IMR-90 (cell line): ENCODE data around the gene ARHGAP8.

Experiments
- CEBPB ChIP-seq: IDR thresholded peaks from 2 replicates; pipeline ENCODE4 v1.6.1; 2012; ENCODE audit warnings: low read depth, low read length, improper control_type of control experiment
- TF ChIP-seq, protein P1 (sequence below): conservative IDR thresholded peaks from 2 replicates; pipeline ENCODE4 v1.5.1; 2012; ENCODE audit warnings: mild to moderate bottlenecking, low read depth, low read length, improper control_type of control experiment

DNA sequence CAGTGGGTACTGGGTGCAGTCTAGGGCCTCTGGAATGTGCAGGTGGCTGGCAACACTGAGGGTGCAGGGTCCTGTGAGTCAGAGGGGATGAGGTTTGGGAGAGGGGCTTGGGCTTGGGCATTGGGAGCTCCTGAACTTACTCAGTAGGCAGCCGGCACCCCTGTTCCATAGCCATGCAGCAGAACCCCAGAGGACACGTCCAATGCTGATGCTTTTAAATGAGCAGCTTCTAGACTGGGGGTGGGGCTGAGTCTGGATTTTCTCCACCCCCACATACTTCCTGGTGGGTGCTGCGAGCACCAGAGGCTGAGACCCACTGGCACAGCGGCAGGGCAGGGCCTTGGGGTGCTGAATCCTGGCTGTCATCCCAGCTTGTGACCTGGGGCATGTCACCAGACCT, 71.4 kb downstream of the ARHGAP8 start:
- TF ChIP-seq, protein P1, sequence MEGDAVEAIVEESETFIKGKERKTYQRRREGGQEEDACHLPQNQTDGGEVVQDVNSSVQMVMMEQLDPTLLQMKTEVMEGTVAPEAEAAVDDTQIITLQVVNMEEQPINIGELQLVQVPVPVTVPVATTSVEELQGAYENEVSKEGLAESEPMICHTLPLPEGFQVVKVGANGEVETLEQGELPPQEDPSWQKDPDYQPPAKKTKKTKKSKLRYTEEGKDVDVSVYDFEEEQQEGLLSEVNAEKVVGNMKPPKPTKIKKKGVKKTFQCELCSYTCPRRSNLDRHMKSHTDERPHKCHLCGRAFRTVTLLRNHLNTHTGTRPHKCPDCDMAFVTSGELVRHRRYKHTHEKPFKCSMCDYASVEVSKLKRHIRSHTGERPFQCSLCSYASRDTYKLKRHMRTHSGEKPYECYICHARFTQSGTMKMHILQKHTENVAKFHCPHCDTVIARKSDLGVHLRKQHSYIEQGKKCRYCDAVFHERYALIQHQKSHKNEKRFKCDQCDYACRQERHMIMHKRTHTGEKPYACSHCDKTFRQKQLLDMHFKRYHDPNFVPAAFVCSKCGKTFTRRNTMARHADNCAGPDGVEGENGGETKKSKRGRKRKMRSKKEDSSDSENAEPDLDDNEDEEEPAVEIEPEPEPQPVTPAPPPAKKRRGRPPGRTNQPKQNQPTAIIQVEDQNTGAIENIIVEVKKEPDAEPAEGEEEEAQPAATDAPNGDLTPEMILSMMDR = no peak
- TF ChIP-seq CEBPB = no peak
